ENCODE results near the gene PDX1.
"Not testable (repeated sequence)": the region's sequence is repeated elsewhere in the genome, so short reads cannot be mapped to it uniquely, and the experiment has no call there.

PDX1 gene

GRCh38 chr13:27961227-27962085, 41.7 kb downstream of the PDX1 start:
- Histone ChIP-seq H3K9ac (ENCODE audit: insufficient read length, low read depth) (no peak overlapping the region), H3K36me3 (ENCODE audit: insufficient read depth, insufficient read length, low read length) (no peaks in the 10 kb centered on the region), H3K4me1 (ENCODE audit: insufficient read depth, insufficient read length) (peaks cover 5% of the 10 kb centered on the region), H3K27me3 (ENCODE audit: insufficient read depth, insufficient read length) (peaks cover 97% of the 10 kb centered on the region), H3K4me3 (ENCODE audit: insufficient read length, low read depth) (no peak overlapping the region), H3K9me3 (ENCODE audit: insufficient read depth, low read length) (no peaks in the 10 kb centered on the region)
- TF ChIP-seq SUZ12 (IDR thresholded peaks at IDR 0.05; ENCODE audit: extremely low read depth, insufficient read depth, insufficient read length) (no peak), YY1 (IDR thresholded peaks at IDR 0.05; ENCODE audit: insufficient read depth, insufficient read length) (no peak), ZNF274 (IDR thresholded peaks at IDR 0.05; ENCODE audit: low read depth, low read length) (no peak)
- no peak for DNase-seq (ENCODE audit: low read depth, low spot score)

GRCh38 chr13:27962128-27962841, 42.5 kb downstream of the PDX1 start:
- no peak for TF ChIP-seq ZNF274 (IDR thresholded peaks at IDR 0.05; ENCODE audit: low read depth, low read length)
- TF ChIP-seq YY1 (IDR thresholded peaks at IDR 0.05; ENCODE audit: insufficient read depth, insufficient read length), result no peak
- TF ChIP-seq SUZ12 (IDR thresholded peaks at IDR 0.05; ENCODE audit: extremely low read depth, insufficient read depth, insufficient read length), result no peak
- peaks cover 97% of the 10 kb centered on the region for H3K27me3 ChIP-seq (ENCODE audit: insufficient read depth, insufficient read length)

GRCh38 chr13:27962982-27963381, 43.2 kb downstream of the PDX1 start:
- peaks cover 97% of the 10 kb centered on the region for H3K27me3 ChIP-seq (ENCODE audit: insufficient read depth, insufficient read length)
- no peak overlapping the region for H3K4me3 ChIP-seq (ENCODE audit: insufficient read length, low read depth)
- H3K4me1 ChIP-seq (ENCODE audit: insufficient read depth, insufficient read length), result peaks cover 5% of the 10 kb centered on the region
- H3K9me3 ChIP-seq (ENCODE audit: insufficient read depth, low read length), result no peaks in the 10 kb centered on the region
- no peaks in the 10 kb centered on the region for H3K36me3 ChIP-seq (ENCODE audit: insufficient read depth, insufficient read length, low read length)
- no peak for DNase-seq (ENCODE audit: low read depth, low spot score)
- H3K9ac ChIP-seq (ENCODE audit: insufficient read length, low read depth), result no peak overlapping the region
- TF ChIP-seq SUZ12 (IDR thresholded peaks at IDR 0.05; ENCODE audit: extremely low read depth, insufficient read depth, insufficient read length) (no peak), ZNF274 (IDR thresholded peaks at IDR 0.05; ENCODE audit: low read depth, low read length) (no peak), YY1 (IDR thresholded peaks at IDR 0.05; ENCODE audit: insufficient read depth, insufficient read length) (no peak)

More at GRCh38 chr13:27962128-27962841, 42.5 kb downstream of the PDX1 start:
- no peak overlapping the region for H3K4me3 ChIP-seq (ENCODE audit: insufficient read length, low read depth)
- H3K4me1 ChIP-seq (ENCODE audit: insufficient read depth, insufficient read length), result peaks cover 5% of the 10 kb centered on the region
- no peak for DNase-seq (ENCODE audit: low read depth, low spot score)
- H3K9me3 ChIP-seq (ENCODE audit: insufficient read depth, low read length), result no peaks in the 10 kb centered on the region
- H3K36me3 ChIP-seq (ENCODE audit: insufficient read depth, insufficient read length, low read length), result no peaks in the 10 kb centered on the region
- no peak overlapping the region for H3K9ac ChIP-seq (ENCODE audit: insufficient read length, low read depth)

GRCh38 chr13:27963491-27963890, 43.7 kb downstream of the PDX1 start:
- Histone ChIP-seq H3K27me3 (ENCODE audit: insufficient read depth, insufficient read length) (peaks cover 97% of the 10 kb centered on the region), H3K4me3 (ENCODE audit: insufficient read length, low read depth) (no peak overlapping the region), H3K9me3 (ENCODE audit: insufficient read depth, low read length) (no peaks in the 10 kb centered on the region), H3K4me1 (ENCODE audit: insufficient read depth, insufficient read length) (peaks cover 5% of the 10 kb centered on the region), H3K36me3 (ENCODE audit: insufficient read depth, insufficient read length, low read length) (no peaks in the 10 kb centered on the region), H3K9ac (ENCODE audit: insufficient read length, low read depth) (no peak overlapping the region)
- TF ChIP-seq YY1 (IDR thresholded peaks at IDR 0.05; ENCODE audit: insufficient read depth, insufficient read length), result no peak
- no peak for TF ChIP-seq SUZ12 (IDR thresholded peaks at IDR 0.05; ENCODE audit: extremely low read depth, insufficient read depth, insufficient read length)
- no peak for TF ChIP-seq ZNF274 (IDR thresholded peaks at IDR 0.05; ENCODE audit: low read depth, low read length)
- DNase-seq (ENCODE audit: low read depth, low spot score), result no peak

GRCh38 chr13:27964206-27964605, 44.4 kb downstream of the PDX1 start:
- H3K4me1 ChIP-seq (ENCODE audit: insufficient read depth, insufficient read length); DNase-seq (ENCODE audit: low read depth, low spot score); H3K9me3 ChIP-seq (ENCODE audit: insufficient read depth, low read length); H3K9ac ChIP-seq (ENCODE audit: insufficient read length, low read depth); H3K4me3 ChIP-seq (ENCODE audit: insufficient read length, low read depth); H3K36me3 ChIP-seq (ENCODE audit: insufficient read depth, insufficient read length, low read length): not testable (repeated sequence)
- H3K27me3 ChIP-seq (ENCODE audit: insufficient read depth, insufficient read length), result peaks cover 97% of the 10 kb centered on the region

GRCh38 chr13:27964741-27965323, 45.0 kb downstream of the PDX1 start:
- Histone ChIP-seq H3K4me3 (ENCODE audit: insufficient read length, low read depth) (no peak overlapping the region), H3K36me3 (ENCODE audit: insufficient read depth, insufficient read length, low read length) (no peaks in the 10 kb centered on the region), H3K27me3 (ENCODE audit: insufficient read depth, insufficient read length) (peaks cover 97% of the 10 kb centered on the region), H3K9ac (ENCODE audit: insufficient read length, low read depth) (no peak overlapping the region), H3K9me3 (ENCODE audit: insufficient read depth, low read length) (no peaks in the 10 kb centered on the region), H3K4me1 (ENCODE audit: insufficient read depth, insufficient read length) (peaks cover 7% of the 10 kb centered on the region)
- DNase-seq (ENCODE audit: low read depth, low spot score), result no peak
- no peak for TF ChIP-seq YY1 (IDR thresholded peaks at IDR 0.05; ENCODE audit: insufficient read depth, insufficient read length)
- TF ChIP-seq ZNF274 (IDR thresholded peaks at IDR 0.05; ENCODE audit: low read depth, low read length), result no peak
- no peak for TF ChIP-seq SUZ12 (IDR thresholded peaks at IDR 0.05; ENCODE audit: extremely low read depth, insufficient read depth, insufficient read length)

- DNase-seq (ENCODE audit: low read depth, low spot score), result no peak
- peaks cover 97% of the 10 kb centered on the region for H3K27me3 ChIP-seq (ENCODE audit: insufficient read depth, insufficient read length)
- no peak for TF ChIP-seq ZNF274 (IDR thresholded peaks at IDR 0.05; ENCODE audit: low read depth, low read length)
- no peak for TF ChIP-seq SUZ12 (IDR thresholded peaks at IDR 0.05; ENCODE audit: extremely low read depth, insufficient read depth, insufficient read length)
- TF ChIP-seq YY1 (IDR thresholded peaks at IDR 0.05; ENCODE audit: insufficient read depth, insufficient read length), result no peak
- H3K36me3 ChIP-seq (ENCODE audit: insufficient read depth, insufficient read length, low read length), result no peaks in the 10 kb centered on the region
- no peaks in the 10 kb centered on the region for H3K9me3 ChIP-seq (ENCODE audit: insufficient read depth, low read length)
- no peak overlapping the region for H3K4me3 ChIP-seq (ENCODE audit: insufficient read length, low read depth)
- peaks cover 7% of the 10 kb centered on the region for H3K4me1 ChIP-seq (ENCODE audit: insufficient read depth, insufficient read length)
- no peak overlapping the region for H3K9ac ChIP-seq (ENCODE audit: insufficient read length, low read depth)
These were observed 45.5 kb downstream of the PDX1 start for GRCh38 chr13:27965343-27965739.
